HEK293 (cell line): Measurements from ENCODE around the gene TAL1.

Experiments used
- CTCF ChIA-PET: fragments of 350-600 bp; formaldehyde crosslinking; extraction: SDS; loops from one replicate; lab custom pipeline; 2021; ENCODE audit warnings: antibody characterized with exemption; lab: Yijun Ruan, JAX
- POLR2A ChIA-PET: fragments of 300-600 bp; formaldehyde crosslinking; extraction: SDS; loops from one replicate; lab custom pipeline; 2020; ENCODE audit warnings: antibody characterized with exemption, inconsistent platforms; lab: Yijun Ruan, JAX
- H3K27ac ChIP-seq: fragments of 200-500 bp; sonication (Bioruptor generic); 2 replicates; pipeline ENCODE4 v1.5.1; 2014; ENCODE audit warnings: low read depth, low read length, control low read depth, inconsistent platforms; ENCODE audit errors: extremely low read depth
- H3K36me3 ChIP-seq, 2 experiments: fragments of 200-500 bp in 1 of 2; sonication (Bioruptor generic) in 1 of 2; 1 replicate in 1 of 2; 2 replicates in 1 of 2; pipeline ENCODE4 v1.5.1; 2014 to 2017; ENCODE audit warnings: inconsistent platforms in 2 of 2, low read length in 2 of 2; ENCODE audit not compliant: control insufficient read depth in 2 of 2, insufficient read depth in 1 of 2
- H3K4me1 ChIP-seq: fragments of 200-500 bp; sonication (Bioruptor generic); 2 replicates; pipeline ENCODE4 v1.5.1; 2014; ENCODE audit warnings: mild to moderate bottlenecking, low read length, inconsistent platforms; ENCODE audit not compliant: control insufficient read depth, insufficient read depth
- H3K4me3 ChIP-seq: 2 replicates; pipeline ENCODE4 v1.5.1; 2011; ENCODE audit warnings: low read depth, mild to moderate bottlenecking, control low read depth, low read length, moderate library complexity
- H3K9me3 ChIP-seq: fragments of 200-500 bp; sonication (Bioruptor generic); 2 replicates; pipeline ENCODE4 v1.5.1; 2014; ENCODE audit warnings: low read depth, low read length, inconsistent platforms; ENCODE audit not compliant: control insufficient read depth, insufficient read depth
- KLF16 ChIP-seq: fragments of 450-650 bp; formaldehyde crosslinking; IDR thresholded peaks from 2 replicates; pipeline ENCODE4 v1.5.1; 2017; ENCODE audit warnings: missing biosample characterization, missing genetic modification characterization
- PBX3 ChIP-seq: sonication (generic); formaldehyde crosslinking; IDR thresholded peaks from 2 replicates; pipeline ENCODE4 v1.8.1; 2022; ENCODE audit warnings: mild to moderate bottlenecking, moderate library complexity, missing genetic modification reagents
- PRDM1 ChIP-seq: fragments of 450-650 bp; formaldehyde crosslinking; IDR thresholded peaks from 2 replicates; pipeline ENCODE4; 2016; ENCODE audit warnings: missing biosample characterization, missing genetic modification characterization
- RBAK ChIP-seq: fragments of 450-650 bp; formaldehyde crosslinking; IDR thresholded peaks from 2 replicates; pipeline ENCODE4 v1.5.1; 2016; ENCODE audit warnings: missing biosample characterization, missing genetic modification characterization
- TSHZ1 ChIP-seq: fragments of 450-650 bp; formaldehyde crosslinking; IDR thresholded peaks from 2 replicates; pipeline ENCODE4 v1.5.1; 2016; ENCODE audit warnings: missing biosample characterization, missing genetic modification characterization, borderline replicate concordance
- ZBTB1 ChIP-seq: fragments of 450-650 bp; formaldehyde crosslinking; IDR thresholded peaks from 2 replicates; pipeline ENCODE4 v1.5.1; 2016; ENCODE audit warnings: missing biosample characterization, missing genetic modification characterization
- ZBTB20 ChIP-seq: fragments of 450-650 bp; formaldehyde crosslinking; IDR thresholded peaks from 2 replicates; pipeline ENCODE4 v1.5.1; 2016; ENCODE audit warnings: missing biosample characterization, missing genetic modification characterization
- ZBTB48 ChIP-seq: fragments of 450-650 bp; formaldehyde crosslinking; IDR thresholded peaks from 2 replicates; pipeline ENCODE4 v1.5.1; 2016; ENCODE audit warnings: missing biosample characterization, missing genetic modification characterization
- ZNF155 ChIP-seq: fragments of 450-650 bp; formaldehyde crosslinking; IDR thresholded peaks from 2 replicates; pipeline ENCODE4 v1.5.1; 2016; ENCODE audit warnings: missing biosample characterization, missing genetic modification characterization
- ZNF184 ChIP-seq: fragments of 450-650 bp; IDR thresholded peaks from 2 replicates; pipeline ENCODE4 v1.5.1; 2018; ENCODE audit warnings: missing biosample characterization, mild to moderate bottlenecking, missing genetic modification characterization
- ZNF248 ChIP-seq: fragments of 450-650 bp; formaldehyde crosslinking; IDR thresholded peaks from 2 replicates; pipeline ENCODE4 v1.5.1; 2017; ENCODE audit warnings: missing biosample characterization, missing genetic modification characterization
- ZNF280C ChIP-seq: fragments of 450-650 bp; formaldehyde crosslinking; IDR thresholded peaks from 2 replicates; pipeline ENCODE4 v1.5.1; 2016; ENCODE audit warnings: missing biosample characterization, missing genetic modification characterization
- ZNF362 ChIP-seq: fragments of 450-650 bp; formaldehyde crosslinking; IDR thresholded peaks from 2 replicates; pipeline ENCODE4 v1.5.1; 2016; ENCODE audit warnings: missing biosample characterization, missing genetic modification characterization
- ZNF394 ChIP-seq: fragments of 450-650 bp; formaldehyde crosslinking; IDR thresholded peaks from 2 replicates; pipeline ENCODE4 v1.5.1; 2016; ENCODE audit warnings: missing biosample characterization, missing genetic modification characterization, mild to moderate bottlenecking, moderate library complexity, borderline replicate concordance
- ZNF433 ChIP-seq: fragments of 450-650 bp; formaldehyde crosslinking; IDR thresholded peaks from 2 replicates; pipeline ENCODE4 v1.5.1; 2016; ENCODE audit warnings: missing biosample characterization, missing genetic modification characterization, low read depth
- ZNF561 ChIP-seq: fragments of 450-650 bp; IDR thresholded peaks from 2 replicates; pipeline ENCODE4 v1.5.1; 2018; ENCODE audit warnings: missing biosample characterization, missing genetic modification characterization, borderline replicate concordance
- ZNF600 ChIP-seq: fragments of 450-650 bp; formaldehyde crosslinking; IDR thresholded peaks from 2 replicates; pipeline ENCODE4 v1.5.1; 2016; ENCODE audit warnings: missing biosample characterization, missing genetic modification characterization
- ZNF610 ChIP-seq: fragments of 450-650 bp; formaldehyde crosslinking; IDR thresholded peaks from 2 replicates; pipeline ENCODE4 v1.5.1; 2016; ENCODE audit warnings: missing biosample characterization, missing genetic modification characterization, borderline replicate concordance
- ZNF692 ChIP-seq: fragments of 450-650 bp; formaldehyde crosslinking; IDR thresholded peaks from 2 replicates; pipeline ENCODE4 v1.5.1; 2016; ENCODE audit warnings: missing biosample characterization, missing genetic modification characterization
- ZNF792 ChIP-seq: fragments of 450-650 bp; formaldehyde crosslinking; IDR thresholded peaks from 2 replicates; pipeline ENCODE4 v1.5.1; 2016; ENCODE audit warnings: missing biosample characterization, missing genetic modification characterization
- ZSCAN18 ChIP-seq: fragments of 450-650 bp; formaldehyde crosslinking; IDR thresholded peaks from 2 replicates; pipeline ENCODE4 v1.5.1; 2016; ENCODE audit warnings: missing biosample characterization, missing genetic modification characterization
- ZSCAN23 ChIP-seq: fragments of 450-650 bp; formaldehyde crosslinking; IDR thresholded peaks from 2 replicates; pipeline ENCODE4 v1.5.1; 2016; ENCODE audit warnings: missing biosample characterization, missing genetic modification characterization
- ZSCAN30 ChIP-seq: fragments of 450-650 bp; IDR thresholded peaks from 2 replicates; pipeline ENCODE4 v1.5.1; 2018; ENCODE audit warnings: missing biosample characterization, mild to moderate bottlenecking, missing genetic modification characterization, moderate library complexity
- ZXDB ChIP-seq: fragments of 450-650 bp; formaldehyde crosslinking; IDR thresholded peaks from 2 replicates; pipeline ENCODE4 v1.5.1; 2016; ENCODE audit warnings: missing biosample characterization, missing genetic modification characterization

The TAL1 gene

GRCh38 chr1:47232187-47232874, at the start of gene TAL1:
Gene TAL1, minus strand, starts transcription at chr1:47232225. Its CDS starts 6,337 bp downstream, at chr1:47225888.
- no peaks in the 10 kb centered on the region for H3K36me3 ChIP-seq
- CTCF ChIA-PET = interaction anchor here (1.0 kb wide), 1 partner anchor 39 kb away, joined by 3 read pairs; no protein-coding TSS in a partner anchor
- no peak within 1 kb of the TSS for H3K4me3 ChIP-seq
- POLR2A ChIA-PET = no interaction called here
- H3K9me3 ChIP-seq = no peaks in the 10 kb centered on the region
- no peak for TF ChIP-seq ZNF600 (tag by site-specific recombination)
- no peak for TF ChIP-seq ZNF280C (tag by site-specific recombination)
- TF ChIP-seq PRDM1 = no peak
- no peak for TF ChIP-seq ZNF248 (tag by site-specific recombination)
- no peak for TF ChIP-seq ZBTB48 (tag by site-specific recombination)
- no peak for TF ChIP-seq ZSCAN23 (tag by site-specific recombination)
- no peak for TF ChIP-seq ZSCAN30
- no peak for TF ChIP-seq ZNF155 (tag by site-specific recombination)
- no peak for TF ChIP-seq ZBTB1 (tag by site-specific recombination)
- no peak for TF ChIP-seq ZNF561 (tag by site-specific recombination)
- TF ChIP-seq RBAK (tag by site-specific recombination) = no peak
- TF ChIP-seq KLF16 (tag by site-specific recombination) = no peak
- no peak for TF ChIP-seq ZBTB20 (tag by site-specific recombination)
- TF ChIP-seq ZNF394 (tag by site-specific recombination) = no peak
- TF ChIP-seq ZSCAN18 = no peak
- TF ChIP-seq ZNF433 (tag by site-specific recombination) = no peak
- no peak for TF ChIP-seq ZNF692 (tag by site-specific recombination)
- TF ChIP-seq ZNF362 (tag by site-specific recombination) = no peak
- H3K4me1 ChIP-seq = no peaks in the 10 kb centered on the region
- H3K27ac ChIP-seq = no peak within 1 kb of the TSS

GRCh38 chr1:47280142-47280541, 48.1 kb upstream of the TAL1 start:
- H3K36me3 ChIP-seq = peaks cover 51 to 61% of the 10 kb centered on the region in 2 experiments
- ChIA-PET POLR2A (interaction anchor here (1.4 kb wide), 1 partner anchor 32 kb away, joined by 3 read pairs; no protein-coding TSS in a partner anchor), CTCF (no interaction called here)
- TF ChIP-seq ZNF248 (tag by site-specific recombination) = no peak
- no peak for TF ChIP-seq PBX3 (CRISPR knock-in tag)
- no peak for TF ChIP-seq ZNF610 (tag by site-specific recombination)
- TF ChIP-seq ZNF792 = no peak
- no peak for TF ChIP-seq ZXDB (tag by site-specific recombination)
- TF ChIP-seq ZNF184 (tag by site-specific recombination) = no peak
- TF ChIP-seq TSHZ1 (tag by site-specific recombination) = no peak

More at GRCh38 chr1:47280142-47280541, 48.1 kb upstream of the TAL1 start:
- Histone ChIP-seq H3K27ac (no peak overlapping the region), H3K9me3 (no peaks in the 10 kb centered on the region), H3K4me3 (no peak overlapping the region), H3K4me1 (no peaks in the 10 kb centered on the region)
